Endothelial cell of umbilical vein (primary cell): ENCODE measurements around the gene ACAD10. TPM values are rescaled to one million over a fixed set of nuclear protein-coding genes. Genes with fewer than 3 reads are reported as not detected.

Experiments used
- BruUV-seq: library from RNA; stranded (reverse); fragments of 400-500 nt; replicated peaks from 2 replicates; lab custom pipeline; 2021; lab: Mats Ljungman, UMichigan
- CTCF ChIA-PET: fragments of 300-600, 350-600 bp; sonication (Branson Sonifier 250); formaldehyde crosslinking; loops from one replicate; lab custom pipeline; 2021; ENCODE audit warnings: antibody characterized with exemption, inconsistent platforms; lab: Charles Lee
- POLR2A ChIA-PET: fragments of 300-600, 350-600 bp; sonication (Branson Sonifier 250); formaldehyde crosslinking; loops from one replicate; lab custom pipeline; 2021; ENCODE audit warnings: antibody characterized with exemption, inconsistent platforms; lab: Charles Lee
- DNase-seq: peaks from one replicate; pipeline ENCODE4 v3.0.0-alpha.2; 2011; ENCODE audit warnings: low read depth, low spot score
- FAIRE-seq: peaks from 2 replicates; lab custom pipeline; 2011; peaks lifted over from hg19 to GRCh38; lab: Jason Lieb, UNC
- H2AFZ ChIP-seq: 2 replicates; pipeline ENCODE4 v1.6.0; 2012; ENCODE audit warnings: low read depth, low read length, control low read depth, inconsistent platforms
- H3K27ac ChIP-seq: 2 replicates; pipeline ENCODE4 v1.5.1; 2011; ENCODE audit warnings: low read depth, mild to moderate bottlenecking, control low read depth, low read length, moderate library complexity; ENCODE audit not compliant: insufficient read depth
- H3K27me3 ChIP-seq, 2 experiments: 2 replicates each; pipeline versions ENCODE4 v1.6.0 to v1.6.1; 2011; ENCODE audit warnings: low read length in 2 of 2, mixed read lengths in 1 of 2; ENCODE audit not compliant: control insufficient read depth in 2 of 2, insufficient read depth in 2 of 2
- H3K36me3 ChIP-seq, 2 experiments: 2 replicates in 1 of 2; 3 replicates in 1 of 2; pipeline ENCODE4 v1.5.1; 2011; ENCODE audit warnings: low read length in 2 of 2, mild to moderate bottlenecking in 1 of 2, moderate library complexity in 1 of 2; ENCODE audit not compliant: control insufficient read depth in 2 of 2, insufficient read depth in 2 of 2; ENCODE audit errors: extremely low read depth in 1 of 2
- H3K4me1 ChIP-seq: 3 replicates; pipeline ENCODE4 v1.5.1; 2011; ENCODE audit warnings: mild to moderate bottlenecking, low read length; ENCODE audit not compliant: control insufficient read depth, insufficient read depth; ENCODE audit errors: extremely low read depth
- H3K4me2 ChIP-seq: 2 replicates; pipeline ENCODE4 v1.6.1; 2011; ENCODE audit warnings: low read length, control low read depth, mixed read lengths; ENCODE audit not compliant: insufficient read depth
- H3K4me3 ChIP-seq, 3 experiments: fragments of 200-600 bp in 1 of 3; sonication (generic), shearing (Covaris generic) in 1 of 3; replicated peaks in 1 of 3; 2 replicates each; pipeline ENCODE4 v1.5.1; 2011 to 2016; ENCODE audit warnings: control low read depth in 3 of 3, low read length in 3 of 3, mild to moderate bottlenecking in 2 of 3, inconsistent platforms in 1 of 3, low read depth in 1 of 3, moderate library complexity in 1 of 3; ENCODE audit not compliant: insufficient read depth in 1 of 3
- H3K79me2 ChIP-seq: 2 replicates; pipeline ENCODE4 v1.6.0; 2012; ENCODE audit warnings: low read length, inconsistent platforms; ENCODE audit not compliant: control insufficient read depth, insufficient read depth
- H3K9ac ChIP-seq: replicated peaks from 2 replicates; pipeline ENCODE3; 2011; ENCODE audit warnings: low read length, control low read depth; ENCODE audit not compliant: insufficient read depth; ENCODE audit errors: extremely low read depth
- H3K9me1 ChIP-seq: replicated peaks from 3 replicates; pipeline ENCODE4 v1.6.0; 2011; ENCODE audit warnings: mild to moderate bottlenecking, low read length; ENCODE audit not compliant: control insufficient read depth, insufficient read depth; ENCODE audit errors: extremely low read depth
- H3K9me3 ChIP-seq: replicated peaks from 2 replicates; pipeline ENCODE4 v1.5.1; 2012; ENCODE audit warnings: low read length, inconsistent platforms; ENCODE audit not compliant: control insufficient read depth, insufficient read depth
- H4K20me1 ChIP-seq: replicated peaks from 2 replicates; pipeline ENCODE3; 2011; ENCODE audit warnings: mild to moderate bottlenecking, low read length; ENCODE audit not compliant: control insufficient read depth, insufficient read depth; ENCODE audit errors: extremely low read depth
- CTCF ChIP-seq, 2 donors: IDR thresholded peaks; 1 replicate in 1 of 2; 2 replicates in 1 of 2; pipeline ENCODE4 v1.5.1; 2011; ENCODE audit warnings: low read length in 2 of 2, mild to moderate bottlenecking in 2 of 2, moderate library complexity in 2 of 2, control low read depth in 1 of 2, inconsistent platforms in 1 of 2, low read depth in 1 of 2; ENCODE audit not compliant: insufficient read depth in 1 of 2; ENCODE audit errors: extremely low read depth in 1 of 2
- EZH2 ChIP-seq: IDR thresholded peaks from 2 replicates; pipeline ENCODE4 v1.6.1; 2012; ENCODE audit warnings: borderline replicate concordance, low read depth, mild to moderate bottlenecking, moderate library complexity, low read length, inconsistent platforms; ENCODE audit not compliant: severe bottlenecking
- FOS ChIP-seq: IDR thresholded peaks from 2 replicates; pipeline ENCODE4 v1.6.1; 2011; ENCODE audit warnings: mild to moderate bottlenecking, low read length, moderate library complexity, borderline replicate concordance; ENCODE audit not compliant: insufficient read depth
- GATA2 ChIP-seq: IDR thresholded peaks from 2 replicates; pipeline ENCODE4 v1.7.0; 2011; ENCODE audit warnings: low read depth, mild to moderate bottlenecking, moderate library complexity, mixed read lengths, low read length; ENCODE audit not compliant: insufficient read length, insufficient read depth
- JUN ChIP-seq: IDR thresholded peaks from 2 replicates; pipeline ENCODE4 v1.6.1; 2011; ENCODE audit warnings: borderline replicate concordance, low read depth; ENCODE audit not compliant: insufficient read length, insufficient read depth
- MYC ChIP-seq: IDR thresholded peaks from one replicate; pipeline ENCODE4 v1.6.1; 2011; ENCODE audit warnings: mild to moderate bottlenecking, low read depth, low read length
- POLR2A ChIP-seq: IDR thresholded peaks from 2 replicates; pipeline ENCODE4 v1.6.1; 2012; ENCODE audit warnings: low read depth, mild to moderate bottlenecking, control low read depth, low read length
- POLR2AphosphoS5 ChIP-seq: IDR thresholded peaks from 2 replicates; pipeline ENCODE4 v1.6.1; 2012; ENCODE audit warnings: low read depth, mild to moderate bottlenecking, control low read depth, low read length, moderate library complexity; ENCODE audit not compliant: insufficient read depth
- dilution Hi-C: fragments of 300-500 bp; cut with MboI; formaldehyde crosslinking; loops from one replicate; pipeline ENCODE4 v1.15.0; 2019; ENCODE audit warnings: low sequenced_read_pairs; ENCODE audit not compliant: extremely low pct_ligation_motif_present
- intact Hi-C: fragments of 100-400 bp; cut with micrococcal nuclease; formaldehyde crosslinking; loops from one replicate; pipeline ENCODE4 v1.10.0; 2022
- polyA plus RNA-seq, 4 experiments: library from polyadenylated mRNA; depleted of rRNA in 3 of 4; stranded (reverse) in 3 of 4; unstranded in 1 of 4; fragments of >200 nt; gene quantifications; 2 replicates each; pipeline versions ENCODE4 v1.2.1 to v1.2.3, GENCODE V29; 2011 to 2012; ENCODE audit warnings: missing spikeins in 1 of 4
- total RNA-seq: library from RNA; stranded (reverse); gene quantifications from 2 replicates; pipeline ENCODE4 v1.2.3, GENCODE V29; 2021
- TF ChIP-seq, protein P1 (sequence below): IDR thresholded peaks from 2 replicates; pipeline ENCODE4 v1.6.1; 2011; ENCODE audit not compliant: insufficient read depth, insufficient read length

ACAD10 gene
- total and polyA plus RNA-seq, 2 donors (not counting 3 experiments of a cell fraction or from before 2014, with no cell fraction given) = 15.2 to 16.3 TPM

- intact Hi-C loops (no loop called here), dilution Hi-C loops (loop anchor here (25.0 kb wide), 1 partner anchor 117 kb away; the partner anchor contains the start of genes ACAD10 and BRAP)
- Histone ChIP-seq H3K9me3 (no peaks in the 10 kb centered on the region), H3K27me3 (no peaks in the 10 kb centered on the region), H3K27ac (no peak overlapping the region), H2AFZ (no peak overlapping the region), H3K79me2 (no peaks in the 10 kb centered on the region), H3K4me1 (no peaks in the 10 kb centered on the region), H3K4me3 (no peak overlapping the region), H3K9me1 (no peaks in the 10 kb centered on the region), H3K9ac (no peak overlapping the region), H3K36me3 (peaks cover 6 to 21% of the 10 kb centered on the region in 2 experiments), H3K4me2 (no peak overlapping the region), H4K20me1 (no peaks in the 10 kb centered on the region)
- no peak for FAIRE-seq
- CTCF ChIA-PET = no interaction called here
- POLR2A ChIA-PET = no interaction called here
- TF ChIP-seq GATA2 (no peak), MYC (no peak), POLR2AphosphoS5 (no peak), JUN (no peak), POLR2A (no peak), FOS (no peak), EZH2 (no peak), CTCF (IDR thresholded peaks at IDR 0.05; ENCODE audit: extremely low read depth in 1 of 2, insufficient read depth in 1 of 2, low read depth in 1 of 2, low read length in 2 of 2) (no peak)
- TF ChIP-seq, protein P1, sequence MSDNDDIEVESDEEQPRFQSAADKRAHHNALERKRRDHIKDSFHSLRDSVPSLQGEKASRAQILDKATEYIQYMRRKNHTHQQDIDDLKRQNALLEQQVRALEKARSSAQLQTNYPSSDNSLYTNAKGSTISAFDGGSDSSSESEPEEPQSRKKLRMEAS = no peak
- DNase-seq = no peak
- no TSS peak for BruUV-seq
Observed at GRCh38 chr12:111803851-111804250, 118.0 kb downstream of the ACAD10 start.
